ENCODE results near the gene TCF15. TPM values are rescaled to one million over a fixed set of nuclear protein-coding genes. Genes with fewer than 3 reads are reported as not detected.

TCF15 gene
- total and polyA plus RNA-seq, 4 donors: not detected

- Histone ChIP-seq H3K4me1 (ENCODE audit: control insufficient read depth in 4 of 4, insufficient read depth in 4 of 4, low read length in 3 of 4) (no peaks in the 10 kb centered on the region), H3K27ac (ENCODE audit: low read depth in 1 of 2, low read length in 2 of 2) (no peak overlapping the region), H3K4me3 (ENCODE audit: low read depth in 1 of 3, low read length in 3 of 3) (no peak overlapping the region), H3K9ac (ENCODE audit: low read depth in 1 of 2, low read length in 2 of 2) (no peak overlapping the region), H3K9me3 (ENCODE audit: control insufficient read depth in 4 of 4, low read length in 3 of 4) (no peaks in the 10 kb centered on the region), H3K36me3 (ENCODE audit: control insufficient read depth in 4 of 4, insufficient read depth in 3 of 4, low read depth in 1 of 4, low read length in 3 of 4) (no peaks in the 10 kb centered on the region), H3K27me3 (ENCODE audit: control insufficient read depth in 4 of 4, insufficient read depth in 4 of 4, low read length in 3 of 4) (peaks cover 0 to 8% (median 3%) of the 10 kb centered on the region in 4 donors)
- TF ChIP-seq ATF3 (IDR thresholded peaks at IDR 0.05) (no peak), FOXA1 (IDR thresholded peaks at IDR 0.05) (no peak), MAX (IDR thresholded peaks at IDR 0.05) (no peak), RAD21 (IDR thresholded peaks at IDR 0.05) (no peak), SP1 (IDR thresholded peaks at IDR 0.05) (no peak), ZBTB33 (IDR thresholded peaks at IDR 0.05) (no peak), EGR1 (IDR thresholded peaks at IDR 0.05; ENCODE audit: low read depth in 2 of 2) (no peak), HNF4G (IDR thresholded peaks at IDR 0.05) (no peak), GABPA (IDR thresholded peaks at IDR 0.05 in 1 of 2, conservative IDR thresholded peaks at IDR 0.05 in 1 of 2) (no peak), NR2F2 (IDR thresholded peaks at IDR 0.05) (no peak), CTCF (IDR thresholded peaks at IDR 0.05; ENCODE audit: low read depth, low read length, missing input control) (no peak), YY1 (IDR thresholded peaks at IDR 0.05) (no peak), JUND (IDR thresholded peaks at IDR 0.05) (no peak), REST (IDR thresholded peaks at IDR 0.05) (no peak), HNF4A (conservative IDR thresholded peaks at IDR 0.05) (no peak), TAF1 (conservative IDR thresholded peaks at IDR 0.05) (no peak), RXRA (IDR thresholded peaks at IDR 0.05) (no peak), FOXA2 (IDR thresholded peaks at IDR 0.05) (no peak)
- WGBS: 74% methylated on average over 14 of the region's 14 CpGs
- DNase-seq (ENCODE audit: low spot score): no peak
Measured at GRCh38 chr20:568673-569415, 41.3 kb downstream of the TCF15 start.
